Karpas-422 (cell line): ENCODE results near the gene GASK1A. TPM values are rescaled to one million over a fixed set of nuclear protein-coding genes. Genes with fewer than 3 reads are reported as not detected.

Experiments used
- DNase-seq: peaks from one replicate; pipeline ENCODE4 v3.0.0-alpha.2; 2015
- H2AFZ ChIP-seq: fragments of 200-600 bp; sonication (generic); 2 replicates; pipeline ENCODE4 v1.6.1; 2014; ENCODE audit warnings: antibody characterized with exemption, low read length, mixed read lengths
- H3K27ac ChIP-seq: fragments of 200-600 bp; sonication (generic); 2 replicates; pipeline ENCODE4 v1.5.1; 2014; ENCODE audit warnings: mild to moderate bottlenecking, low read length, moderate library complexity
- H3K27me3 ChIP-seq: fragments of 200-600 bp; sonication (generic); 2 replicates; pipeline ENCODE4 v1.6.1; 2014; ENCODE audit warnings: low read length, mixed read lengths
- H3K36me3 ChIP-seq: fragments of 200-600 bp; sonication (generic); 2 replicates; pipeline ENCODE4 v1.6.1; 2014; ENCODE audit warnings: low read length, mixed read lengths; ENCODE audit not compliant: insufficient read depth
- H3K4me1 ChIP-seq: fragments of 200-600 bp; sonication (generic); 2 replicates; pipeline ENCODE4 v1.6.1; 2014; ENCODE audit warnings: mild to moderate bottlenecking, low read length, mixed read lengths
- H3K4me2 ChIP-seq: fragments of 200-600 bp; sonication (generic); 2 replicates; pipeline ENCODE4 v1.6.1; 2014; ENCODE audit warnings: low read length, low read depth, mild to moderate bottlenecking; ENCODE audit not compliant: poor library complexity, severe bottlenecking
- H3K4me3 ChIP-seq: fragments of 200-600 bp; sonication (generic); 2 replicates; pipeline ENCODE4 v1.5.1; 2014; ENCODE audit warnings: mild to moderate bottlenecking, antibody characterized with exemption, low read length, mixed read lengths
- H3K79me2 ChIP-seq: fragments of 200-600 bp; sonication (generic); 2 replicates; pipeline ENCODE4 v1.6.1; 2014; ENCODE audit warnings: mild to moderate bottlenecking, low read length, mixed read lengths
- H3K9ac ChIP-seq: fragments of 200-600 bp; sonication (generic); 2 replicates; pipeline ENCODE4 v1.6.0; 2014; ENCODE audit warnings: low read length
- H3K9me2 ChIP-seq: fragments of 200-600 bp; sonication (generic), shearing (Covaris generic); replicated peaks from 2 replicates; pipeline ENCODE4 v1.6.0; 2014; ENCODE audit warnings: mild to moderate bottlenecking, low read length, moderate library complexity; ENCODE audit not compliant: insufficient read depth
- H3K9me3 ChIP-seq: fragments of 300-700, 200-600 bp; sonication (generic); 2 replicates; pipeline ENCODE4 v1.6.1; 2014; ENCODE audit warnings: low read length, mixed read lengths
- H4K20me1 ChIP-seq: fragments of 200-600 bp; sonication (generic); 2 replicates; pipeline ENCODE4 v1.6.1; 2014; ENCODE audit warnings: mild to moderate bottlenecking, antibody characterized with exemption, low read length, low read depth; ENCODE audit not compliant: insufficient read depth
- total RNA-seq: library from RNA; depleted of rRNA; stranded (reverse); fragments of >200 nt; shearing (Covaris generic); gene quantifications from 2 replicates; pipeline ENCODE4 v1.2.3, GENCODE V29; 2014; ENCODE audit warnings: low replicate concordance

GASK1A gene
- total RNA-seq, 1 experiment from 2014 or later, result 6.4 TPM

GRCh38 chr3:43054754-43055153 is 75.6 kb downstream of the GASK1A start:
- peaks cover 21% of the 10 kb centered on the region; the same call in 1 of the 2 replicates for H3K36me3 ChIP-seq
- H2AFZ ChIP-seq, result no peak overlapping the region
- no peaks in the 10 kb centered on the region for H3K9me2 ChIP-seq
- no peaks in the 10 kb centered on the region for H3K79me2 ChIP-seq
- no peak overlapping the region for H3K4me3 ChIP-seq
- no peak overlapping the region for H3K9ac ChIP-seq
- H4K20me1 ChIP-seq, result no peaks in the 10 kb centered on the region
- no peak overlapping the region for H3K27ac ChIP-seq
- no peaks in the 10 kb centered on the region for H3K27me3 ChIP-seq
- peaks cover 25% of the 10 kb centered on the region for H3K4me1 ChIP-seq
- H3K9me3 ChIP-seq, result peaks cover 4% of the 10 kb centered on the region; the same call in 1 of the 2 replicates
- DNase-seq, result no peak
- no peak overlapping the region for H3K4me2 ChIP-seq

GRCh38 chr3:43055393-43055792 is 76.3 kb downstream of the GASK1A start:
- Histone ChIP-seq H3K4me3 (no peak overlapping the region), H3K9ac (no peak overlapping the region), H3K9me3 (0 out of 2 replicates have a peak, but pooled peaks cover 4% of the 10 kb centered on the region), H4K20me1 (no peaks in the 10 kb centered on the region), H3K4me1 (peaks cover 31% of the 10 kb centered on the region), H3K36me3 (peaks cover 21% of the 10 kb centered on the region; the same call in 1 of the 2 replicates), H2AFZ (no peak overlapping the region), H3K27me3 (no peaks in the 10 kb centered on the region), H3K79me2 (no peaks in the 10 kb centered on the region), H3K4me2 (no peak overlapping the region), H3K27ac (no peak overlapping the region), H3K9me2 (no peaks in the 10 kb centered on the region)
- DNase-seq, result no peak

- no peak overlapping the region for H3K4me3 ChIP-seq
- no peak overlapping the region for H2AFZ ChIP-seq
- no peak for DNase-seq
- no peaks in the 10 kb centered on the region for H3K27me3 ChIP-seq
- H4K20me1 ChIP-seq, result no peaks in the 10 kb centered on the region
- H3K9me2 ChIP-seq, result no peaks in the 10 kb centered on the region
- no peaks in the 10 kb centered on the region for H3K9me3 ChIP-seq
- peaks cover 37% of the 10 kb centered on the region for H3K4me1 ChIP-seq
- H3K79me2 ChIP-seq, result no peaks in the 10 kb centered on the region
- H3K4me2 ChIP-seq, result no peak overlapping the region
- H3K9ac ChIP-seq, result no peak overlapping the region
- H3K36me3 ChIP-seq, result peaks cover 14% of the 10 kb centered on the region; the same call in 1 of the 2 replicates
- no peak overlapping the region for H3K27ac ChIP-seq
Observed at GRCh38 chr3:43055806-43056770, 77.0 kb downstream of the GASK1A start.

GRCh38 chr3:43059456-43059855 is 80.3 kb downstream of the GASK1A start:
- no peaks in the 10 kb centered on the region for H3K9me2 ChIP-seq
- peaks cover 37% of the 10 kb centered on the region for H3K4me1 ChIP-seq
- H3K27ac ChIP-seq, result no peak overlapping the region
- H3K79me2 ChIP-seq, result no peaks in the 10 kb centered on the region
- H3K36me3 ChIP-seq, result peaks cover 11% of the 10 kb centered on the region; the same call in 1 of the 2 replicates
- no peaks in the 10 kb centered on the region for H3K9me3 ChIP-seq
- H3K27me3 ChIP-seq, result no peaks in the 10 kb centered on the region
- peak overlapping the region; percentile 42 for H3K4me2 ChIP-seq
- H4K20me1 ChIP-seq, result no peaks in the 10 kb centered on the region
- no peak overlapping the region for H3K4me3 ChIP-seq
- H2AFZ ChIP-seq, result no peak overlapping the region
- no peak for DNase-seq
- H3K9ac ChIP-seq, result no peak overlapping the region

GRCh38 chr3:43061101-43061895 is 82.2 kb downstream of the GASK1A start:
- Histone ChIP-seq H3K79me2 (no peaks in the 10 kb centered on the region), H3K4me2 (no peak overlapping the region), H3K4me1 (peaks cover 37% of the 10 kb centered on the region), H4K20me1 (no peaks in the 10 kb centered on the region), H3K9me2 (no peaks in the 10 kb centered on the region), H3K9ac (no peak overlapping the region), H3K36me3 (peaks cover 11% of the 10 kb centered on the region; the same call in 1 of the 2 replicates), H2AFZ (no peak overlapping the region), H3K27me3 (no peaks in the 10 kb centered on the region), H3K4me3 (no peak overlapping the region), H3K9me3 (no peaks in the 10 kb centered on the region), H3K27ac (no peak overlapping the region)
- no peak for DNase-seq

- no peaks in the 10 kb centered on the region for H3K79me2 ChIP-seq
- no peak overlapping the region for H3K4me2 ChIP-seq
- H2AFZ ChIP-seq, result no peak overlapping the region
- DNase-seq, result no peak
- H3K27me3 ChIP-seq, result no peaks in the 10 kb centered on the region
- H4K20me1 ChIP-seq, result no peaks in the 10 kb centered on the region
- H3K4me1 ChIP-seq, result peaks cover 30% of the 10 kb centered on the region
- peaks cover 4% of the 10 kb centered on the region; the same call in 1 of the 2 replicates for H3K36me3 ChIP-seq
- H3K27ac ChIP-seq, result no peak overlapping the region
- H3K9me3 ChIP-seq, result no peaks in the 10 kb centered on the region
- H3K4me3 ChIP-seq, result no peak overlapping the region
- no peak overlapping the region for H3K9ac ChIP-seq
- H3K9me2 ChIP-seq, result no peaks in the 10 kb centered on the region
Observed at GRCh38 chr3:43062040-43062563, 83.0 kb downstream of the GASK1A start.

GRCh38 chr3:43062564-43063040 is 83.5 kb downstream of the GASK1A start:
- peaks cover 25% of the 10 kb centered on the region for H3K4me1 ChIP-seq
- no peaks in the 10 kb centered on the region for H4K20me1 ChIP-seq
- H2AFZ ChIP-seq, result no peak overlapping the region
- no peak overlapping the region for H3K4me3 ChIP-seq
- no peaks in the 10 kb centered on the region; the same call in 1 of the 2 replicates for H3K36me3 ChIP-seq
- H3K9me2 ChIP-seq, result no peaks in the 10 kb centered on the region
- no peak overlapping the region for H3K4me2 ChIP-seq
- no peak for DNase-seq
- H3K27me3 ChIP-seq, result no peaks in the 10 kb centered on the region
- no peaks in the 10 kb centered on the region for H3K9me3 ChIP-seq
- no peak overlapping the region for H3K27ac ChIP-seq
- no peak overlapping the region for H3K9ac ChIP-seq
- H3K79me2 ChIP-seq, result no peaks in the 10 kb centered on the region
